ENCODE measurements around the gene RBL2.

Gene RBL2

DNA sequence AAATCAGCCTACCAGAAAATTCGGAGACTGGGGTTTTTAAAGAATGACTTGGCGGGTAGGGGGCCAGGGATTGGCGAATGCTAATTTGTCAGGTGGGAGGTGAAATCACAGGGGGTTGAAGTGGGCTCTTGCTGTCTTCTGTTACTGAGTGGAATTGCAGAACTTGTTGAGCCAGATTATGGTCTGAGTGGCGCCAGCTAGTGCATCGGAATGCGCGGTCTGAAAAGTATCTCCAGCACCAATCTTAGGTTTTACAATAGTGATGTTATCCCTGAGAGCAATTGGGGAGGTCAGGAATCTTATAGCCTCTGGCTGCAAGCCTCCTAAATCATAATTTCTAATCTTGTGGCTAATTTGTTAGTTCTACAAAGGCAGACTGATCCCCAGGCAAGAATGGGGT, 762 bp upstream of the RBL2 start:
- peak overlapping the region; percentile 80 to 94 for H3K27ac Mint-ChIP-seq
- peak overlapping the region; percentile 87 to 99 for H3K4me3 Mint-ChIP-seq
- DNase-seq (no peak), ATAC-seq (no peak)
- H3K27me3 Mint-ChIP-seq, result no peaks in the 10 kb centered on the region
- H3K9me3 Mint-ChIP-seq, result peaks cover 0 to 12% of the 10 kb centered on the region in 2 donors
- H3K4me1 Mint-ChIP-seq, result peaks cover 39% of the 10 kb centered on the region

GRCh38 chr16:53433930-53434376, 318 bp upstream of the RBL2 start:
- DNase-seq, result no peak
- ATAC-seq, result no peak
- Mint-ChIP-seq H3K27me3 (no peaks in the 10 kb centered on the region), H3K4me3 (peak overlapping the region; percentile 87 to 99), H3K9me3 (peaks cover 0 to 12% of the 10 kb centered on the region in 2 donors), H3K27ac (peak overlapping the region; percentile 85 to 94), H3K4me1 (peaks cover 40% of the 10 kb centered on the region)

GRCh38 chr16:53435066-53435688, 906 bp downstream of the RBL2 start:
- peak; percentile 55 to 69 for DNase-seq
- peaks cover 0 to 2% of the 10 kb centered on the region in 2 donors for H3K9me3 Mint-ChIP-seq
- H3K4me3 Mint-ChIP-seq, result peak overlapping the region; percentile 99
- peaks cover 45% of the 10 kb centered on the region for H3K4me1 Mint-ChIP-seq
- H3K27ac Mint-ChIP-seq, result peak overlapping the region; percentile 97
- ATAC-seq, result peak; percentile 80
- no peaks in the 10 kb centered on the region for H3K27me3 Mint-ChIP-seq

- DNase-seq (no peak), ATAC-seq (no peak)
- H3K27ac Mint-ChIP-seq, result no peak overlapping the region
- peaks cover 46% of the 10 kb centered on the region for H3K4me1 Mint-ChIP-seq
- H3K9me3 Mint-ChIP-seq, result no peaks in the 10 kb centered on the region
- H3K4me3 Mint-ChIP-seq, result no peak overlapping the region
- no peaks in the 10 kb centered on the region for H3K27me3 Mint-ChIP-seq
These were observed 5.9 kb downstream of the RBL2 start for GRCh38 chr16:53440125-53440524.

DNA sequence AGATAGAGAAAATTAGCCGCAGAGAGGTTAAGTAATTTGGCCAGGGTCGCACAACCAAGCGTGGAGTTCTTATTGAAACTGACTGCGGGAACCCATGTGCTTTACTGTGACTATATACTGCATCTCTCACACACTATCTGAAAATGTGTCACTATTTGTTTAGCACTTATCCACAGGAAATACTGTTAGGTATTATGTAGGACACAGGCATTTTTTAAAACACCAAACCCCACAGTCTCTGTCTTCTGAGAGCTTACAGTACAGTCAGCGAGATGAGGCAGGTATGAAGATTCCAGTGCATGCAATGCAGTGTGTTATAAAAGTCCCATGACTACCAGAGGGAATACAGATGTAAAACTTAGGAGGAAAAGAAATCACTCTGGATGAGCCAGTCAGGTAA, 11.3 kb downstream of the RBL2 start:
- Mint-ChIP-seq H3K27me3 (no peaks in the 10 kb centered on the region), H3K9me3 (no peaks in the 10 kb centered on the region), H3K27ac (no peak overlapping the region), H3K4me3 (no peak overlapping the region), H3K4me1 (peaks cover 37% of the 10 kb centered on the region)
- DNase-seq, result no peak
- peak; percentile 48 for ATAC-seq

DNA sequence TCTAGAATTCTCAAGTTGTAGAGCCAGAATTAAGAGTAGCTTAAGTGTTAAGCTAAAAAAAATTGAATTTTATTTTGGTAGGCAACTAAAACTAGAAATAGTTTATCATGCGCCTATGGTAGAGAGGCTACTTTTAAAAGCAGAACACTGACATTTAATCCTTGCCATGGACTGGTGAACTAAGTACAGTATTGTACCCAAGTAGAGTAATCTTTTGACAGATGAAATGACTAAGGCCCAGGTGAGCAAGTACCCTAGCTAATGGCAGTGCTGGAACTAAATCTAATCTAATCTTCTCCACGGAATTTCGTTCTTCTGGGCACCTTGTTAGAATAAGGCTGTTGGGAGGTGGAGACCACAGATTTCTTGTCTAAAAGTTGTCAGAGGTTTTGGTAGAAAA, 11.8 kb downstream of the RBL2 start:
- Mint-ChIP-seq H3K4me3 (no peak overlapping the region), H3K27ac (no peak overlapping the region), H3K9me3 (no peaks in the 10 kb centered on the region), H3K4me1 (peaks cover 33% of the 10 kb centered on the region), H3K27me3 (no peaks in the 10 kb centered on the region)
- DNase-seq (no peak), ATAC-seq (peak; percentile 60)

GRCh38 chr16:53449816-53450517, 15.7 kb downstream of the RBL2 start:
- Mint-ChIP-seq H3K9me3 (no peaks in the 10 kb centered on the region), H3K4me1 (peaks cover 53% of the 10 kb centered on the region), H3K27me3 (no peaks in the 10 kb centered on the region), H3K4me3 (peak overlapping the region; percentile 58 to 62), H3K27ac (no peak overlapping the region)
- DNase-seq (no peak), ATAC-seq (peak; percentile 57)

GRCh38 chr16:53453928-53454327, 19.7 kb downstream of the RBL2 start:
- H3K27me3 Mint-ChIP-seq, result no peaks in the 10 kb centered on the region
- peak overlapping the region; percentile 6 to 59 for H3K4me3 Mint-ChIP-seq
- no peak for DNase-seq
- H3K9me3 Mint-ChIP-seq, result no peaks in the 10 kb centered on the region
- H3K4me1 Mint-ChIP-seq, result peaks cover 77% of the 10 kb centered on the region
- no peak overlapping the region for H3K27ac Mint-ChIP-seq
- ATAC-seq, result no peak

DNA sequence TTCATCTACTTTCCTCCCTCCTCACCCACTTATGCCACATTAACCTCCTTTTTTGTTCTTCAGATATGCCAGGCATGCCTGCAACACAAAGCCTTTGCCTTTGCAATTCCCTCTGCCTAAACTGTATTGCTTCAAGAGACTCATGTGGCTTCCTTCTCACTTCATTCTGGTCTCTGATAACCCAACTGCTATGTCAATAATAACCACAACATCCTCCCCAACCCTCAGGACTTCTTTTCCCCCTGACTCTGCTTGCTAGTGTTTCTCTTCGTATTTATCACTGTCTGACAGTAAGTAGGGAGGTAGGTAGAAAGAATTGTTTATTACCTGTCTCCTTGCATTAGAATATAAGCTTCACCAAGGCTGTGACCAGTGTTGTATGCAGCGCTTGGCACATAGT, 22.4 kb downstream of the RBL2 start:
- Mint-ChIP-seq H3K9me3 (no peaks in the 10 kb centered on the region), H3K27ac (peak overlapping the region; percentile 82 to 88), H3K27me3 (no peaks in the 10 kb centered on the region), H3K4me3 (peak overlapping the region; percentile 78 to 83), H3K4me1 (peaks cover 83% of the 10 kb centered on the region)
- DNase-seq, result peak; percentile 32 to 47
- peak; percentile 85 for ATAC-seq

DNA sequence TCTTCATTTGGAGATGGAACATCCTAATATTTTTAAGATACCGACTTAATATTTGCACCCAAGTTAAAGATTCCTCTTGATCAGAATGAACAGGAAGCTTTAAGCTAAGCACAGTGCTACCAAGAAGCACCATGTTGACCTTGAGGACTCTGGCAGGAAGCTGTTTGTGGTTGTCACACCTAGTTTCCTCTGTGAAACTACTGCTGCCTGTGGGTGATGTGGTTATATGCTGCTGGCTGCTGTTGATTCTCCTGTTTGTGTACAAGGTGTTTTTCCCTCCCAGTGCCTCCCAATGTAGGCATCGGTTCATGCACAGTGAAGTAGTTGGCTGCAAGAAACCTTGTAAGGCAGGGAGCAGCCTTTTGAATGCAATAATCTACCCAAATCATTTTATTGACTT, 23.4 kb downstream of the RBL2 start:
- peaks cover 88% of the 10 kb centered on the region for H3K4me1 Mint-ChIP-seq
- peak overlapping the region; percentile 78 to 83 for H3K4me3 Mint-ChIP-seq
- ATAC-seq, result peak; percentile 95
- H3K27me3 Mint-ChIP-seq, result no peaks in the 10 kb centered on the region
- DNase-seq, result peak; percentile 67 to 77
- H3K27ac Mint-ChIP-seq, result peak overlapping the region in 1 of 2 donors; percentile 87
- no peaks in the 10 kb centered on the region for H3K9me3 Mint-ChIP-seq

DNA sequence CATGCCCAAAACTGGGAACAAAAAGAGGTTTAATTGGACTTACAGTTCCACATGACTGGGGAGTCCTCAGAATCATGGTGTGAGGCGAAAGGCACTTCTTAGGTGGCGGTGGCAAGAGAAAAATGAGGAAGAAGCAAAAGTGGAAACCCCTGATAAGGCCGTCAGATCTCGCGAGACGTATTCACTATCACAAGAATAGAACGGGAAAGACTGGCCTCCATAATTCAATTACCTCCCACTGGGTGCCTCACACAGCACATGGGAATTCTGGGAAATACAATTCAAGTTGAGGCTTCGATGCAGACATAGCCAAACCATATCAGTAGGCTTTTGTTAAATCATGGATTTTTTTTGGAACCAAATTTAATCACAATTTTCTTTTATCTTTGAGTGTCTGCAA, 24.4 kb downstream of the RBL2 start:
- ATAC-seq (no peak), DNase-seq (no peak)
- Mint-ChIP-seq H3K4me1 (peaks cover 88% of the 10 kb centered on the region), H3K27ac (peak overlapping the region; percentile 14 to 59), H3K9me3 (no peaks in the 10 kb centered on the region), H3K27me3 (no peaks in the 10 kb centered on the region), H3K4me3 (peak overlapping the region; percentile 37 to 38)

- no peak for DNase-seq
These were observed 31.5 kb downstream of the RBL2 start for GRCh38 chr16:53465606-53466280.

GRCh38 chr16:53476867-53477266, 42.6 kb downstream of the RBL2 start:
- Mint-ChIP-seq H3K27ac (peak overlapping the region; percentile 9 to 79), H3K4me1 (peaks cover 40% of the 10 kb centered on the region), H3K27me3 (no peaks in the 10 kb centered on the region), H3K9me3 (peaks cover 2 to 7% of the 10 kb centered on the region in 2 donors), H3K4me3 (peak overlapping the region; percentile 16 to 67)
- DNase-seq (no peak), ATAC-seq (no peak)

More at GRCh38 chr16:53465606-53466280, 31.5 kb downstream of the RBL2 start:
- Mint-ChIP-seq H3K4me3 (peak overlapping the region in 1 of 2 donors; percentile 23), H3K9me3 (no peaks in the 10 kb centered on the region), H3K27ac (no peak overlapping the region), H3K4me1 (peaks cover 28% of the 10 kb centered on the region), H3K27me3 (no peaks in the 10 kb centered on the region)
- ATAC-seq, result no peak

GRCh38 chr16:53478965-53479364, 44.7 kb downstream of the RBL2 start:
- no peak overlapping the region for H3K27ac Mint-ChIP-seq
- H3K27me3 Mint-ChIP-seq, result no peaks in the 10 kb centered on the region
- ATAC-seq (no peak), DNase-seq (no peak)
- peaks cover 42% of the 10 kb centered on the region for H3K4me1 Mint-ChIP-seq
- H3K9me3 Mint-ChIP-seq, result peaks cover 1 to 7% of the 10 kb centered on the region in 2 donors
- H3K4me3 Mint-ChIP-seq, result no peak overlapping the region

GRCh38 chr16:53480394-53480793, 46.1 kb downstream of the RBL2 start:
- H3K4me3 Mint-ChIP-seq, result no peak overlapping the region
- no peak for ATAC-seq
- H3K4me1 Mint-ChIP-seq, result peaks cover 34% of the 10 kb centered on the region
- H3K27me3 Mint-ChIP-seq, result no peaks in the 10 kb centered on the region
- H3K27ac Mint-ChIP-seq, result peak overlapping the region in 1 of 2 donors; percentile 34
- H3K9me3 Mint-ChIP-seq, result peaks cover 7 to 16% of the 10 kb centered on the region in 2 donors
- no peak for DNase-seq

DNA sequence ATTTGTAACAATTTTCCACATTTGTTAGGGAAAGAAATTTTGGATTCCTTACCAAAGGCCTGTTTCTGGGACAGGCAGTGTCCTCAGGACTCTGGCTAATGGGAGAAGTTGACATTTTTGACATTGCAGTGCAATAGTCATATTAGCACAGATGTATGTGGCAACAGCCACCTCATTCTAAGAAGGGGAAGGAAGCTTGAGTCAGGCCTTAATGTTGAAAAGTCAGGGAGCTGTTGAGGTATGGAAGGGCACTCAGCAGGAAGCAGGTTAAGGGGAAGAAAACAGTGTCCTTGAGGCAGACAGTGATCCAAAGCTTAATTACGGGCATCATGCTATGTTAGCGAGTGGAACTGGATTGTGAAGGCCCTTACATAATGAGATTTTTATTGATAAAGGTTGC, 47.9 kb downstream of the RBL2 start:
- Mint-ChIP-seq H3K27ac (peak overlapping the region; percentile 61 to 69), H3K27me3 (no peaks in the 10 kb centered on the region), H3K9me3 (peaks cover 12 to 28% of the 10 kb centered on the region in 2 donors), H3K4me3 (no peak overlapping the region), H3K4me1 (peaks cover 18% of the 10 kb centered on the region)
- ATAC-seq, result peak; percentile 53
- DNase-seq, result no peak

All from stimulated activated naive CD8-positive, alpha-beta T cell treated with anti-CD3 and anti-CD28 coated beads, Interleukin-15, amount 100 ng/mL, for 72 hours (primary cell).